ENCODE results near the gene TOB2.
A peak's percentile ranks its signal among the peaks of the same experiment; 100 is the strongest.

TOB2 gene, protein sequence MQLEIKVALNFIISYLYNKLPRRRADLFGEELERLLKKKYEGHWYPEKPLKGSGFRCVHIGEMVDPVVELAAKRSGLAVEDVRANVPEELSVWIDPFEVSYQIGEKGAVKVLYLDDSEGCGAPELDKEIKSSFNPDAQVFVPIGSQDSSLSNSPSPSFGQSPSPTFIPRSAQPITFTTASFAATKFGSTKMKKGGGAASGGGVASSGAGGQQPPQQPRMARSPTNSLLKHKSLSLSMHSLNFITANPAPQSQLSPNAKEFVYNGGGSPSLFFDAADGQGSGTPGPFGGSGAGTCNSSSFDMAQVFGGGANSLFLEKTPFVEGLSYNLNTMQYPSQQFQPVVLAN

DNA sequence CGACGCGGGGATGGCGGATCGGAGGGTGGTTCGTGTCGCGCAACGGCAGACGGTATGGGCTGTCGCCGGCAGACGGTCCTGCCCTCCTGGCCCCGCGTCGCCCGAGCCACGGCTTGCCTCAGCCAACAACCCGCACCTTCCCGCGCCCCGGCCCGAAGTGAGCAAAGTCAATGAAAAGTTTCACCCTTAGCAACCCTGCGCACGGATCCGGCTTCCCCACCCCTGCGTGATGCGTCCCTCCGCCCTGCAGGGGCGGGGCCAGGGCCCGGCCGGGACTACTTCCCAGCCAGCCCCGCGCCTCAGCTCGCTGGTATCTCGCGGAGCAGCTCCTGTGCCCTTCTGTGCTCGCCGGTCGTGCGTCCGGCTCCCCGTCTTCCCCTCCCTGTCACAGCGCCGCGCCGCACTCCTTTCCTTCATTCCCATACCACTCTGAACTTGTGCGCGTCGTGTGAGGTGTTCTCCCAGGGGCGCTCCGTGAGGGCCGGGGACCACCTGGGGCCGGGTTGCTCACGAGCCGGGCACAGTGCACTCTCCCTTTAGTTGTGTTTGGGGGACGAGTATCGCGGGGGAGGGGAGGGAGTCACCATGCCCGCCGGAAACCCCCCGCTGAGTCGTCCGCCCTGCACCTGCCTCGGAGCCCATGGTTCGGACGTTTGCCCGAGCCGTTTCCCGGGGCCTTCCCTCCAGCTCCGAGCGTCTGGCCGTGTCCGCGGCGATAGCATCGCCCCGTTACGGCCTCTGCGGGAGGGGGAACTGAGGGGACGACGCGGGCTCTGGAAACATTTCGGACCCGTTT, at the start of gene TOB2:
Gene TOB2 (minus strand): TSS at position 163 of the 796 bp plus-strand sequence. CDS start 9,456 bp downstream, outside the sequence.
- DNase-seq = peak; percentile 95

GRCh38 chr22:41491374-41492100, 44.9 kb upstream of the TOB2 start:
- no peak for DNase-seq

DNA sequence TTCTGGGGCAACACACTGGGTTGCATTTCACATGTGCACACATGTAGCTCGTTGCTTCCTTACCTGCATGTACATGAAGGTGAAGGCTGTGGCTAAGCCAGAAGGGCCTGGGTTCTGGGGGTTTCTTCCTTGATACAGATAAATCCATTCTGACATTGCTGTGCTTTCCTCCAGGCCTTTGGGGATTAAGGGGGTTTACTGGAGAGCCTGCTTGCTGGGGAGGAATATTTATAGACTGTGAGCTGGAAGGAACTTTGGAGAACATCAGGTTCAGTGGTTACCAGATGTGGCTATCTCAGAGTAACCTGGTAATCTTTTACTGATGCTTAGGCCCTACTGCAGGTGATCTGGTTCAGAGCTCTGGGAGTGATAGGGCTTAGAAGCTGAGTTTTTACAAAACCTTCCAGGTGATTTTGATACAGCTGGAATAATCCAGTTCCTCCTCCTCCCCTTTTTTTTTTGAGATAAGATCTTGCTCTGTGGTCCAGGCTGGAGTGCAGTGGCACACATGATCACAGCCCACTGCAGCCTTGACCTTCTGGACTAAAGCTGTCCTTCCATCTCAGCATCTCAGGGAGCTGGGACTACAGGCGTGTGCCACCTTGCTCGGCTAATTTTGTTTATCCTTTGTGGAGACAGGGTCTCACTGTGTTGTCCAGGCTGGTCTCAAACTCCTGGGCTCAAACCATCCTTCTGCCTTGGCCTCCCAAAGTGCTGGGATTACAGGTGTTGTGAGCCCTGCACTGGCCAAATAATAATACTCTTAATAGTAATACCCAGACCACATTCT, 42.2 kb upstream of the TOB2 start:
- no peak for DNase-seq

GRCh38 chr22:41488076-41488475, 41.5 kb upstream of the TOB2 start:
- DNase-seq = no peak

DNA sequence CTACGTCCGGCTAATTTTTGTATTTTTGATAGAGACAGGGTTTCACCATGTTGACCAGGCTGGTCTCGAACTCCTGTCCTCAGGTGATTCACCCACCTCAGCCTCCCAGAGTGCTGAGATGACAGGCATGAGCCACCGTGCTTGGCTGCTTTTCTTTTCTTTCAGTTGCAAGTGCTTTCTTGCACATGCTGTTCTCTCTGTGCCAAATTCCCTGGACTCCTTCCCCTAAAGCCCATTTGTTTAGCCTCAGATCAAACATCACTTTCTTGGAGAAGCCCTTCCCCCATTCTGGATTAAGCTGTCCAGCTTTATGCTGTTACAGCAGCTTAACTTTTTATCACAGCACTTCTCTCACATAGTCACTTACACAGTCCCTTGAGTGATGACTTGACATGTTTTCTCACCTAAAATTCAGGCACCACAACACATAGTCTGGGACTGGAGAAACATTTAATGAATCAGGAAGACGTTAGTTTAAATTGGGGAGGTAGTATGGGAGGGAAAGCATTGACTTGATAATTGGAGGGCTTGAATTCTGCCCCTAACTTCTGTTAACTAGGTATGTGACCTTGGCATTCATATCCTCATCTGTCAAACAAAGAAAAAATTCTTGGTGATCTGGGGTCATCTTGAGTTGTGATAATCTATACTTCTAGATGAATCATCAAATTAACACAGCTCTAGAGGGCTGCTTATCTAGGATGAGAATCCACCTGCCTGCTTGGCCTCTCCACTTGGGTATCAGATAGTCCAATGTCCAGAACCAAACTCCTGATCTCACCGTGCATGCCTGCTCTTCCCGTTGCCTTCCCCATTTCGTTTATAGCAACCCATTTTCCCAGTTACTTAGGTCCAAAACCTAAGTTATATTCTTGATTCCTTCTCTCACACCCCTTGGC, 40.7 kb upstream of the TOB2 start:
- DNase-seq = no peak

DNA sequence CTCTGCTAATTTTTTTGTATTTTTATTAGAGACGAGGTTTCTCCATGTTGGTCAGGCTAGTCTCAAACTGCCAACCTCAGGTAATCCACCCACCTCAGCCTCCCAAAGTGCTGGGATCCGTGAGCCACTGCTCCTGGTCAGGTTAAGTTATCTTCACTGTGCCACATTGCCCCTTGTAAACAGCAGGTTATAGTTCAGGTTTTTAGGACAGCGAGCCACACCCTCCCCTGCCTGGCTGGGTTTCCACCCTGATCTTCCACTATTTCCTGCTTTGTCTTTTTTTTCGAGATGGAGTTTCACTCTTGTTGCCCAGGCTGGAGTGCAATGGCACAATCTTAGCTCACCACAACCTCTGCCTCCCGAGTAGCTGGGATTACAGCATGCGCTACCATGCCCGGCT, 38.4 kb upstream of the TOB2 start:
- DNase-seq = no peak

DNA sequence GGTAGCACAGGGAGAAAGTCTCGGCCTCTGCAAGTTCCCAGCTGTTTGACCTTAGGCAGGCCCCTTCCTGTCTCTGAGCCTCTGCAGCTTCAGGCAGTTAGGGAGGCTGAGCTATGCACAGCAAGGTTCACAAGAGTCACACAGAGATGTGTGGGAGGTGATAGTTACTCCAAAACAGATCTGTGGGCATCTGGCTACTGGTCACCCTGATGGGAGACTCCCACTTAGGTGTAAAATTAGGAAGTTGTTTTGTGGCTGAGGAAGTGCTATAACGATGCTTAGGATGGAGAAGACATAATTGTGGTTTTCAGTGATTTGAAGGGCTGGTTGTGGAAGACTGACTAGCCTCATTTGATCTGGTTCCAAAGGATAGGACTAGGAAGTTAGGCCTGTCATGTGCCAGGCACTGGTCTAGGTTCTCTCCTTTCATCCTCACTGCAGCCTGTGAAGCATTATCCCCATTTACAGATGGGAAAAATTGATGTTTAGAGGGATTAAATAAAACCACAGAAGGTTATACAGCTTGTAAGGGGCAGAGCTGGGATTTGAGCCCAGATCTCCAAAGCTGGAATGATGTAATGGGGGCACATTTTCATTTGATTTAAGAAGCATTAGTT, 35.8 kb upstream of the TOB2 start:
- no peak for DNase-seq

GRCh38 chr22:41481925-41482318, 35.3 kb upstream of the TOB2 start:
- no peak for DNase-seq

DNA sequence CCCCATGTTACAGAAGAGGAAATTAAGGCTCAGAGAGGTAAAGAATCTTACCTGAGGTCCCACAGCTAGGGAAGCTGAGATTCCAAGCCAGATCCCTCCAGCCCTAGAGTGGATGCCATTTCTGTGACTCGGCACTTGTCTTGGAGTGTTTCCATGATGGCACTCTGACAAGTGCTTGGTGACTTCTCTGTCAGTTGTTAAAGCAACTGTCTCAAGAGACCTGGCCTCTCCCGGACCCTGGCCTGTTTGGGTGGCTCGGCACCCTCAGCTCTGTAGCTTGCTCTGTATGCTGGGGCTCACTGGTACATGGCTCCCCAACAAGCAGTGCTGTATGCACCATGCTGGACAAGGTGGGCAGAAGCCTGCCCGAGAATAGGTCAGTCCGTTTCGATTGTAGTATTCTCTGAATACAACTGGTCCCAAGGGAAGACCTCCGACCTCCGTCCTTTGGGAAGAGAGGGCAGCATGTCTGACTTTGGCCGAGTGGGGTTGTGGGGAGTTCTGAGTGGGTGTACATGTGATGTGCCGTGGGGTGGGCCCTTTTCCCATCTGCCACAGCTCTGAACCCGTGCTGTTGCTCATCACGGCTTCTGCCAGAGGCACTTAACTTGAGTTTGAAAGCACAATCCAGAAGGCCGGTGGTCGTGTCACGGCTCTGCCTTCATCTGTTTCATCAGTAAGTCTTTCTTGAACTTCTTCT, 34.7 kb upstream of the TOB2 start:
- DNase-seq = no peak

- DNase-seq = no peak
Observed at GRCh38 chr22:41480397-41480735, 33.8 kb upstream of the TOB2 start.

- DNase-seq = no peak
Observed at GRCh38 chr22:41479671-41480396, 33.2 kb upstream of the TOB2 start.

GRCh38 chr22:41478891-41479521, 32.4 kb upstream of the TOB2 start:
- DNase-seq = no peak

GRCh38 chr22:41478473-41478872, 31.9 kb upstream of the TOB2 start:
- no peak for DNase-seq

DNA sequence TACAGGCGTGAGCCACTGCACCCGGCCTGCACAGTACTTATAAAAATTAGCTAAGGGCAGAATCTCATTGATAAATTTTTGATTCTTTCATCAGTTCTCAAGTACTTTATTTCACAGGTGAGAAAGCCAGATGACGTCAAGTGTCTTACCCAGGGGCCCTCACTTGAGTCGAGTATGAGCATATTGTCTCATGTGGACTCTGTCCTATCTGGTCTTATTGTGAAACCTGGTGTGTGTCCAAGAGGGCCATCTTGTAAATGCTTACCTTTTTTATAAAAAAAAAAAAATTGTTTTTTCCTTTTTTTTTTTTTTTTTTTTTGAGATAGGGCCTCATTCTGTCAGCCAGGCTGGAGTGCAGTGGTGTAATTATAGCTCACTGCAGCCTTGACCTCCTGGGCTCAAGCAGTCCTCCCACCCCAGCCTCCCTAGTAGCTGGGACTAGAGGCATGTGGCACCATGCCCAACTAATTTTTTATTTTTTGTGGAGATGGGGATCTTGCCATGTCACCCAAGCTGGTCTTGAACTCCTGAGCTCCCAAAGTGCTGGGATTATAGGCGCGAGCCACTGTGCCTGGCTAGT, 28.4 kb upstream of the TOB2 start:
- no peak for DNase-seq

- DNase-seq = no peak
Observed at GRCh38 chr22:41471568-41471967, 25.0 kb upstream of the TOB2 start.

GRCh38 chr22:41470886-41471285, 24.3 kb upstream of the TOB2 start:
- DNase-seq = no peak

DNA sequence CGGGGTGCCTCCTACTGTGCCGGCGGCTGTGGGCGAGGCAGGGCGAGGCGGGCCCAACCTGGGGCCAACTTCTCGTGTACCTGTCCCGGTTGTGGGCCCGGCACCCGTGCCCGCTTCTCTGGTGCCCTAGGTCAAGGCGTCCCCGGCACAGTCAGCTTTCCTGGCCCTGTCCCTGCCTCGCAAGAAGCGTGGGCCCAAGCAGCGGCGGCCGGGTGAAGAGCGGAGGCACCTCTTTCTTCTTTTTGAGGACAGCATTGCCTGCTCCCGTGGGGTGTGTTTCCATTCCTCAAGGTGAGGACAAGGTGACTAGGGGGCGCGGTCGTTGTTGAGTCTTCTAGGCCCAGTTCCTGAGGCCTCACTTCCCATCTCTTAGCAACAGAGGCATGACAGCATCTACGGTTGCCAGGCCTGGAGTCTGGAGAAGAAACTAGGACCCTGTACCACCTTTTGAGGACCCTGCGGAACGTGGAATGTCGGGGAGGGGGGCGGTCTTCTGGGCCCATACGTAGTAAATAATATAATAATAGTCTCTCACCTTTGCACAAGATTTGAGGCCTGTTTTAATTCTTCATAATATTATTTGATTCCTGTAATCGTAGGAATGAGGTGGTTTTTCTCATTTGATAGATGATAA, 22.7 kb upstream of the TOB2 start:
- DNase-seq = no peak

- peak; percentile 98 for DNase-seq
Observed at GRCh38 chr22:41468381-41469217, 22.0 kb upstream of the TOB2 start, which contains the start of the genes ACO2 and PHF5A. ACO2 (plus strand) TSS chr22:41469117; CDS start chr22:41469147, 30 bp downstream. PHF5A (minus strand) TSS chr22:41468692; CDS start chr22:41468653, 39 bp downstream.

Data from activated naive CD4-positive, alpha-beta T cell treated with Interleukin-2 at 50 U/mL for 16 hours (primary cell).